Activated CD4-positive, alpha-beta memory T cell treated with anti-CD3 and anti-CD28 coated beads for 36 hours (primary cell): ENCODE measurements around the gene GINS2. TPM values are rescaled to one million over a fixed set of nuclear protein-coding genes. Genes with fewer than 3 reads are reported as not detected.

Source experiments
- CTCF ChIA-PET: fragments of 350-600 bp; sonication (Branson Sonifier 250); formaldehyde crosslinking; loops from one replicate; lab custom pipeline; 2021; ENCODE audit warnings: antibody characterized with exemption, inconsistent platforms; lab: Charles Lee
- POLR2A ChIA-PET: fragments of 350-600 bp; sonication (Branson Sonifier 250); formaldehyde crosslinking; loops from one replicate; lab custom pipeline; 2021; ENCODE audit warnings: antibody characterized with exemption; lab: Charles Lee
- DNase-seq: peaks from one replicate; pipeline ENCODE4 v3.0.0-alpha.2; 2020
- H3K27ac Mint-ChIP-seq: one replicate; pipeline ENCODE4 v1.8.0; 2021; ENCODE audit warnings: mixed read lengths
- H3K27me3 Mint-ChIP-seq: one replicate; pipeline ENCODE4 v1.8.0; 2021; ENCODE audit warnings: mixed read lengths
- H3K36me3 Mint-ChIP-seq: one replicate; pipeline ENCODE4 v1.8.0; 2021; ENCODE audit warnings: mixed read lengths
- H3K4me1 Mint-ChIP-seq: one replicate; pipeline ENCODE4 v1.8.0; 2021; ENCODE audit warnings: low read depth, mixed read lengths
- H3K4me3 Mint-ChIP-seq: one replicate; pipeline ENCODE4 v1.8.0; 2021; ENCODE audit warnings: mild to moderate bottlenecking, mixed read lengths
- H3K9me3 Mint-ChIP-seq: one replicate; pipeline ENCODE4 v1.8.0; 2021; ENCODE audit warnings: mixed read lengths
- intact Hi-C: fragments of 100-400 bp; cut with micrococcal nuclease; formaldehyde crosslinking; loops from one replicate; pipeline ENCODE4 v1.15.1; 2023
- total RNA-seq, 2 experiments: library from RNA; stranded (reverse); gene quantifications; one replicate each; pipeline ENCODE4 v1.2.3, GENCODE V29; 2021

Gene GINS2
- total RNA-seq, 2 experiments from 2014 or later: 66.9 to 67.8 TPM

- Mint-ChIP-seq H3K27me3 (no peaks in the 10 kb centered on the region), H3K27ac (no peak overlapping the region), H3K9me3 (no peaks in the 10 kb centered on the region), H3K4me3 (no peak overlapping the region), H3K36me3 (no peaks in the 10 kb centered on the region), H3K4me1 (peaks cover 10% of the 10 kb centered on the region)
- ChIA-PET CTCF (no interaction called here), POLR2A (no interaction called here)
- DNase-seq: no peak
- intact Hi-C loops: no loop called here
Measured at GRCh38 chr16:85646358-85646907, 42.3 kb downstream of the GINS2 start.

DNA sequence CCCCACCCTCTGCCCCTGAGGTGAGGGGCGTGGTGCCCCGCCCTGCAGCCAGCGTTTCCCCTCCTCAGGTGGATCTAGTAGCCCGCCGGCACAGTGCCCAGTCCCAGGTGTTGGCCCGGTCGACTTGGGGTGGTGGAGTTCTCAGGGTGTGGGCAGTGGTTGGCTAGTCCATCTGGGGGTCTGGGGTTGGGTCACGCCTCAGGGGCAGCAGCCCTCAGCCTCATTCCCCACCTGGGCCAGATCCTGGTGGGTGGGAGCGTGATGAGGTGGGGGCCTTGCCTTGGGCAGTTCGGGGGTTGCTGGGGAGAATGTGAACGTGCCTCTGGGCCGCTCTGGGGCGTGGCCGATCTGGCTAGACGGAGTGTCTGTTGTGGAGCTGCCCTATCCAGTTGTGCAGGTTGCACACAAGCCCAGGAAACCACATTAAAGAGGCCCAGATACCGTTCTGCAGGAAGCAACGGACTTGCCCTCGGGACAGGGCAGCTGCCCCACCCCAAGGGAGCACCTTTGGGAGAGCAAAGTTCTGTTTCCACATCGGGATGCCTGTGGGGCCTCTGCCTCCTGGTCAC lies 43.6 kb downstream of the GINS2 start:
- no peaks in the 10 kb centered on the region for H3K36me3 Mint-ChIP-seq
- no peak for DNase-seq
- H3K27me3 Mint-ChIP-seq: no peaks in the 10 kb centered on the region
- peaks cover 10% of the 10 kb centered on the region for H3K4me1 Mint-ChIP-seq
- POLR2A ChIA-PET: no interaction called here
- CTCF ChIA-PET: no interaction called here
- H3K27ac Mint-ChIP-seq: no peak overlapping the region
- no peak overlapping the region for H3K4me3 Mint-ChIP-seq
- intact Hi-C loops: no loop called here
- no peaks in the 10 kb centered on the region for H3K9me3 Mint-ChIP-seq

GRCh38 chr16:85644093-85644712 lies 44.6 kb downstream of the GINS2 start:
- ChIA-PET CTCF (no interaction called here), POLR2A (no interaction called here)
- no peaks in the 10 kb centered on the region for H3K36me3 Mint-ChIP-seq
- peaks cover 10% of the 10 kb centered on the region for H3K4me1 Mint-ChIP-seq
- no peak for DNase-seq
- H3K27me3 Mint-ChIP-seq: no peaks in the 10 kb centered on the region
- no peak overlapping the region for H3K4me3 Mint-ChIP-seq
- no peak overlapping the region for H3K27ac Mint-ChIP-seq
- H3K9me3 Mint-ChIP-seq: no peaks in the 10 kb centered on the region
- intact Hi-C loops: no loop called here

DNA sequence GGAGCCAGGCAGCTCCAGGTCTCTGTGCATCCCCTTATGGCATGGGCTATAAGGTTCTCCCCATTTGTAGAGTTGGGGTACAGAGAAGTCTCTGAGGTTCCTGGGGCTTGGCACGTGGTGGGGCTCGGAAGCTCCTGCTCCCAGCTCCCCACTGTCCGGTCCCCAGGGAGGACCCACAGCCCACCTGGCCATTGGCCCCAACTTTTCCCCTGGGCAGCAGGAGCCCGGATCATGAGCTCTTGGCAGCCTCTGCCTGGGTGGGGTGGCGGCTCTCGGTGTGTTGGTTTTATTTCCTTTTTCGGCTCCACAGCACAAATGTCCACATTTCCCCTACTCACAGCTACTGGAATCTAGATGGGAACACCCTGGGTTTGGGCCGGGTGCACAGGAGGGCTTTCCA lies 45.1 kb downstream of the GINS2 start:
- Mint-ChIP-seq H3K4me3 (no peak overlapping the region), H3K36me3 (no peaks in the 10 kb centered on the region), H3K27ac (no peak overlapping the region), H3K4me1 (peaks cover 5% of the 10 kb centered on the region), H3K27me3 (no peaks in the 10 kb centered on the region), H3K9me3 (no peaks in the 10 kb centered on the region)
- no peak for DNase-seq
- intact Hi-C loops: no loop called here
- CTCF ChIA-PET: no interaction called here
- POLR2A ChIA-PET: no interaction called here

DNA sequence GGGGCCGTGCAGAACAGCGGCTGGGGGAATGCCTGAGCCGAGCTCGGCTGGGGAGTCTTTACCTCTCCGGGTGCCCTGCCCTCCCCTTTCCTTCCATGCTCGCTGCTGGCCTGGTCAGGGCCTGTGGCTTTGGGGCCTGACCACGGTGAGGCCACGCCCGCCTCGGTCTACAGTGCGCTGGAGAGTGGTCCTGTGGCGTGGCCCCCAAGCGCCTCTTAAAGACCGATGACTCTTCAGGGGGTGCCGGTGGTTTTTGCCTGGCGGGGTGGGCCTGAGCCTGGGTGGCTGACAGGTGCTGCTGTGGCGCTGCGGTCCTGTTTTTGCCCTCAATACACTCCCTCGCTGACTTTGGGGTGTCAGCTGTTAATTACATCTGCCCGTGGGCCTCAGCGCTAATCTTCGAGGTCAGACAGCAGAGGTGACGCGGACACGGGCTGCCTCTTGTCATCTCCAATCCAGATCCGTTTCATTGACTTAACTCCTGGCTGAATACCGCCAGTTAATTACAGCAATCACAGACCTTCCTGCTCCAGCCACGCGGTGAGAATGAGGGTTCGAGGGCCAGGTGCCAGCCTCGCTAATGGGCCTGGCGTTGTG lies 45.9 kb downstream of the GINS2 start:
- CTCF ChIA-PET: no interaction called here
- intact Hi-C loops: no loop called here

GRCh38 chr16:85641776-85642176 lies 47.0 kb downstream of the GINS2 start:
- H3K36me3 Mint-ChIP-seq: no peaks in the 10 kb centered on the region
- H3K27me3 Mint-ChIP-seq: no peaks in the 10 kb centered on the region
- H3K4me1 Mint-ChIP-seq: peaks cover 5% of the 10 kb centered on the region
- CTCF ChIA-PET: no interaction called here
- intact Hi-C loops: no loop called here
- no peaks in the 10 kb centered on the region for H3K9me3 Mint-ChIP-seq
- H3K4me3 Mint-ChIP-seq: no peak overlapping the region
- no peak for DNase-seq
- POLR2A ChIA-PET: no interaction called here
- no peak overlapping the region for H3K27ac Mint-ChIP-seq

More for the DNA sequence above, 45.9 kb downstream of the GINS2 start:
- H3K27ac Mint-ChIP-seq: no peak overlapping the region
- POLR2A ChIA-PET: no interaction called here
- H3K36me3 Mint-ChIP-seq: no peaks in the 10 kb centered on the region
- no peaks in the 10 kb centered on the region for H3K27me3 Mint-ChIP-seq
- H3K4me1 Mint-ChIP-seq: peaks cover 5% of the 10 kb centered on the region
- H3K9me3 Mint-ChIP-seq: no peaks in the 10 kb centered on the region
- no peak overlapping the region for H3K4me3 Mint-ChIP-seq
- DNase-seq: no peak

DNA sequence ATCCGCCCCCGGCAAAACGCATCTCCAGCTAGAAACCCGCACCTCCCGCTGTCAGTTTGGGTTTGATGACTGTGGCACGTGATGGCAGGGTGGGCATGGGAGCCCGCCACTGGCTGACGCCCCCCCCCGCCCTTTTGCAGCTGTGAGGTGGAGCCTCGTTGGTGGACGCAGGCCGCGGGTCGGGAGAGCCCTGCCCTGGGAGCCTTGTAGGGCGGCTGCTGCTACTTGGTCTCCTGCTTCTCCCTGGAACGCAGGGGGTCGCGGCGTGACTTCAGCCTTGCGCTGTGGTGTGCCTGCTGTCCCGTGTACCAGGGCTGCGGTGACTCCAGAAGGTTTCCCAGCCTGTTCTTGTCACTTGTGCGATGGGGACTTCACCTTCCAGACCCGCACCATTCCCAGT lies 47.4 kb downstream of the GINS2 start:
- Mint-ChIP-seq H3K27me3 (no peaks in the 10 kb centered on the region), H3K27ac (no peak overlapping the region), H3K36me3 (no peaks in the 10 kb centered on the region), H3K9me3 (no peaks in the 10 kb centered on the region), H3K4me3 (no peak overlapping the region), H3K4me1 (peaks cover 5% of the 10 kb centered on the region)
- no peak for DNase-seq
- intact Hi-C loops: no loop called here
- ChIA-PET CTCF (no interaction called here), POLR2A (no interaction called here)

DNA sequence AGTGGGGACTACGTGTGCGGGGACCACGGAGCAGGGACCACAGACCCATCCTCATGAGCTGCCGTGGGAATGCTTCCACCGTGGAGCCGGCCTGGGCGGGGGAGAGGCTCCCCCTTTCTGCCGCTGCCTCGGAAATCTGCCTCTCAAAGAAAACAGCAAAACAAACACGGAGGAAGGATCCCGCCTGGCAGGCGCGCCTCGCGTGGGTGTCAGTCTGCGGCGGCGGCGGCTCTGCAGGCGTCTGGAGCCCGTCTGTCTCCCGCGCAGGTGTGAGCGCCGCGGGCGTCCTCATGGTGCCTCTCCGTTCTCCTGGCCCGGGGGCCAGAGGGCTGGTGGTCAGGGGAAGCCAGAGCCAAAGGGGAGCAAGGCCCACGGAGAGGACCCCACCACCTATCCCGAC lies 48.2 kb downstream of the GINS2 start:
- Mint-ChIP-seq H3K4me3 (no peak overlapping the region), H3K36me3 (no peaks in the 10 kb centered on the region), H3K4me1 (peaks cover 5% of the 10 kb centered on the region), H3K9me3 (no peaks in the 10 kb centered on the region), H3K27me3 (no peaks in the 10 kb centered on the region), H3K27ac (no peak overlapping the region)
- DNase-seq: no peak
- intact Hi-C loops: no loop called here
- ChIA-PET POLR2A (no interaction called here), CTCF (interaction anchor here (0.5 kb wide), 1 partner anchor 20 kb away, joined by 3 read pairs; no protein-coding TSS in a partner anchor)

DNA sequence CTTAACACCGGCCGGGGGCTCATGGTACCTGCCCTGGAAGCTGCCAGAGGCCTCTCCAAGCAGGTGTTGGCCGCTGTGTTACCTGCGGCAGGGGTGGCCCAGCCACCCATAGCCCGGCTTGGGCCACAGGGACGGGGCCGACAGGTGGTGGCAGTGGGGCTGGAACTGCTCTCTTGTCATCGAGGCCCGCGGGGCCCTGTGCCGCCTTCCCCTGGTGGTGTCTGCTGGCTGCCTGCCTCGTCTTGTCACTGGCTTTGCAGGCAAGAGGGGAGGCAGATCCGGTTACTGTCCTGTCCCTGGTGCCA lies 48.5 kb downstream of the GINS2 start:
- H3K4me3 Mint-ChIP-seq: no peak overlapping the region
- DNase-seq: no peak
- no peaks in the 10 kb centered on the region for H3K27me3 Mint-ChIP-seq
- H3K9me3 Mint-ChIP-seq: no peaks in the 10 kb centered on the region
- ChIA-PET CTCF (no interaction called here), POLR2A (no interaction called here)
- intact Hi-C loops: no loop called here
- H3K4me1 Mint-ChIP-seq: peaks cover 5% of the 10 kb centered on the region
- no peaks in the 10 kb centered on the region for H3K36me3 Mint-ChIP-seq
- H3K27ac Mint-ChIP-seq: no peak overlapping the region

GRCh38 chr16:85639529-85640253 lies 49.1 kb downstream of the GINS2 start:
- Mint-ChIP-seq H3K36me3 (no peaks in the 10 kb centered on the region), H3K4me1 (peaks cover 3% of the 10 kb centered on the region), H3K27me3 (no peaks in the 10 kb centered on the region), H3K27ac (no peak overlapping the region), H3K9me3 (no peaks in the 10 kb centered on the region), H3K4me3 (no peak overlapping the region)
- ChIA-PET CTCF (no interaction called here), POLR2A (no interaction called here)
- DNase-seq: no peak
- intact Hi-C loops: no loop called here

DNA sequence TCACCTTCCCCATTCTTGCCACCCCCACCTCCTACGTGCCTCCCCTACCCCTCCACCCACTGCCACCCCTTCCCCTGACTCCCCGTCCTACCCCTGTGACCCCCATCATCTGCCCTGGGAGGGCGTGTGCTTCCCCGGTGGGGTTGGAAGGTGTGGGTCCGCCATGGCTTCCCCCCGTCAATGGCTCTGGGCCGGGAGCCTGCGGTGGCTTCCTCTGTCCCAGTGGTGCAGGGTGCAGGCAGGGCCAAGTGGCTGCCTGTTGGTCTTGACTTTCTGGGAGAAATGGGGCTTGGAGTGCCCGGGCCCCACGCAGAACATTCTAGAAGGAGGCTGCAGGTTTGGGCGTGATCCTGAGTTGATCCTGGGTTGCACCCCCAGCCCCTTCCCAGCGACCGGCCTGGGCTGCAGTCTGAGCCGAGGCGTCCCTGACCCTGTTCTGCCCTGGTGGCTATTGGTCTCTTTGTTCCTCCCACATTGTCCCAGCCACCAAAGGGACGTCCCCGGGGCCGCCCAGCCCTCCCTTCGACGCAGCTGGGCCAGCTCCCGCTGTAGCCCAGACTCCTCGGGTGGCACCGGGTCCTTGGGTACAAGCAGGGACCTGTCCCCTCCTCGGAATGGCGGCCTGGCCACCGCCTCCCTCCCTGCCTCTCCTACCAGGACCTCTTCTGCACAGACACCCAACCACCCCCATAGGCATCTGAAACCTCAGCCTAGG lies 49.9 kb downstream of the GINS2 start:
- ChIA-PET CTCF (no interaction called here), POLR2A (no interaction called here)
- no peak for DNase-seq
- Mint-ChIP-seq H3K27me3 (no peaks in the 10 kb centered on the region), H3K36me3 (no peaks in the 10 kb centered on the region), H3K27ac (no peak overlapping the region), H3K4me1 (no peaks in the 10 kb centered on the region), H3K9me3 (no peaks in the 10 kb centered on the region), H3K4me3 (no peak overlapping the region)
- intact Hi-C loops: no loop called here
